NCI-H345 treated with DMSO at 0.1 percent for 48 hours (cell line): ENCODE results near the gene P4HA2.

Experiments
- DNase-seq: peaks from one replicate; lab custom pipeline; 2025; ENCODE audit not compliant: unreplicated experiment; lab: John Stamatoyannopoulos, UW

The P4HA2 gene

GRCh38 chr5:132224716-132225115 is 2.9 kb downstream of the P4HA2 start:
- DNase-seq: peak; percentile 32

- no peak for DNase-seq
These were observed 3.8 kb downstream of the P4HA2 start for GRCh38 chr5:132223861-132224260.

DNA sequence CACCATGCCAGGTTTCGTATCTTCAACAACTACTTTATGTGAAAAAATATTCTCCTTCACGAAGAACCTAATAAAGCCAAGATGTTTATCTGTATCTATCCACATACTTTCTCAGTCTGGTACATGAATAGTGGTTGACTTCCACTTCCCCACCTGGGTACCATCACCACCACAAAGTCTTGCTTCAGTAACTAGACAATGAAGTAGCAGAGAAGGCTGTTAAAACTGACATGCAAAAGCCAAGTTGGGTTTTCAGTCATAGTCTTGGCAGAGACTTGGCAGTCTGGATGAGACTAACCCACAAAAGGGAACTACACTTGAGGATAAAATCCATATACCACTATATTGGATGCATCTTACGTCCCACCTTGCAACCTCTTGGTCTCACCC is 5.0 kb downstream of the P4HA2 start:
- DNase-seq: no peak

DNA sequence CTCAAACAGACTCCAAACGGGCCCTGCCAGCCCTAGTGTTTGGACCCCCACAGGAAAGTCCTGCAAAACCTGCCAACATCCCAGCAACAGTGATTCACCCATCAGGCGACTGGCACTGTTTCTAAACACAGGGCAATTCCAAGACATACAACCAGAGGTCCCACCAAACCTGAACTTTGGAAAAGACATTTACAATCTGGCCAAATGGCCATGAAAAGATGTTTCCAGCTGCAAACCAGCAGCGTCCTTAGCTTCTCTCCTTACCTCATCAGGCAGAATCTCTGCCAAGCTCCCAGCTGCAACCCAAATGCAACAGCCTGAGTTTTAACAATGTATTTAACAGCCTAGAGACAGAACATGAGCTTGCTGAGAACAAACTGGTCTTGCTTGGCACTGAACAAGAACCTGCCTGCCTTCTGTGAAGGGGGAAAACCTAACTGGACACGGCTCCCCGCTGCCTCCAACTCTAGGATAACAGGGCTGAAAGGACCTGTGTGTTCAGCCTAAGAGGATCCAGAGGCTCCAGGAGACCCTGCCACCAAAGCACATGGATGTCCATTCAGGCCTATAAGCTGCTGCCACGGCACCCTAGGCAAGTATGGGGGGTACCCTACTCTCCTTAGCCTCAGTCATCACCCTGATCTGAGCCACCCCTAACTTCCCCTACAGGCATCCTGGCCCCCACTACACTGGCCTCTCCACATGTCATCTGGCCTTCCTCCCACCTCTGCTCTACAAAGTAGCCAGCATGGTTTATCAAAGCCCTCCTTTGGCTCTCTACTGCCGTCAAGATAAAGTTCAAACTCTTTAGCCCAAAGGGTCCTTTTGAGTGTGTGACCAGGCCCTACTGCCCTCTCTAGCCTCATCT is 5.6 kb downstream of the P4HA2 start:
- DNase-seq: no peak

DNA sequence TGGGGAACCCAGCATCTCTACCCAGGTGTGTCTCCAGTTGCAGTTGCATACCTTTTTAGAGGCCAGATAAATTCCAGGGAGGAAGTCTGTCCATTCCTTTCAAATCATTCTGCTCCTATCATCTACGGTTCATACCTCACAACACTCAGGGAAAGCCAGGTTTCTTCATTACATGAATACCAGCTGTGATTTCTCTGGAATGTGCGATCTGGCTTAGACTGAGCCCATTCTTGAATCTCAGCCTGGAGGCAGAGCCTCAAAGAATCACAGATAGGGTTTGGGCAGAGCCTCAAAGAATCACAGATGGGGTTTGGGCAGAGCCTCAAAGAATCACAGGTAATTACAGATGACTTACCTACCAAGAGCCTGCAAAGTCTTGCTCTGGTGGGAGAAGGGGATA is 7.2 kb downstream of the P4HA2 start:
- DNase-seq: no peak

DNA sequence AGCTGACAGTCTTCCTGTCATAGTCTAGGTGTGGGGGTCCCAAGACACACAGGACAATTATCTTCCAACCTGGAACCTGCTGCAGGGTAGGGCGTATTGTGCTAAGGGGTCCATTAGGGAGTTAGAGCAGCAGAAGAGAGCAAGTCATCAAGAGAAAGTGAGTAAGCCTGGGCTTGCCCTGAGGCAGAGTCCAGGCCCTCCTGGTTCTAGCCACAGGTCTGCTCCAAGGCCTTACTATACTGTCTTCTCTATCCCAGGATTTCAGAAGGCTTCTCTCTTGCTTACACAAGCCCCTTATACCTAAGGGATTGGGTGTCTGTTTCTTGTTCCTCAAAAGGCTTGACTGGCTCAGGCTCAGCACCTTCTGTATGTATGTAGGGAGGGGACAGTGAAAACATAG is 7.7 kb downstream of the P4HA2 start:
- DNase-seq: no peak

GRCh38 chr5:132219289-132219970 is 8.2 kb downstream of the P4HA2 start:
- no peak for DNase-seq

- no peak for DNase-seq
These were observed 9.3 kb downstream of the P4HA2 start for GRCh38 chr5:132218321-132218720.

DNA sequence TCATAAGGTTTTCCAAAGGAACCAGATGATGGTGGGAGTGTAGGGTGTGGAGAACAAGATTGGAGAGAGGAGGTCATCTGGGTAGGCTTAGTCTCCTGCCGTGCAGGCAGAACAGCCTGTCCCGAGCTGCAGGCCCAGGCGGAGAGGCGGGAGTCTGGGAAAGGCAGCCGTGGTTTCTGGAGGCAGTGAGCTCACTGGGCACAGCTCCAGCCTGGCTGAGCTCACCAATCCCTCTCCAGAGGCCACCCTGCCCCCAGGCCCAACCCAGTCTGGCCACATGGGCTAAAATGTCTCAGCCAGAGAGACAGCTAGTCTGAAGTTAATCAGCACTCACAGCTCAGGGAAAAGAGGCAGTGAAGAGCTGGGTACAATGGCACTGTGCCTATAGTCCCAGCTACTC is 12.3 kb downstream of the P4HA2 start:
- DNase-seq: no peak

DNA sequence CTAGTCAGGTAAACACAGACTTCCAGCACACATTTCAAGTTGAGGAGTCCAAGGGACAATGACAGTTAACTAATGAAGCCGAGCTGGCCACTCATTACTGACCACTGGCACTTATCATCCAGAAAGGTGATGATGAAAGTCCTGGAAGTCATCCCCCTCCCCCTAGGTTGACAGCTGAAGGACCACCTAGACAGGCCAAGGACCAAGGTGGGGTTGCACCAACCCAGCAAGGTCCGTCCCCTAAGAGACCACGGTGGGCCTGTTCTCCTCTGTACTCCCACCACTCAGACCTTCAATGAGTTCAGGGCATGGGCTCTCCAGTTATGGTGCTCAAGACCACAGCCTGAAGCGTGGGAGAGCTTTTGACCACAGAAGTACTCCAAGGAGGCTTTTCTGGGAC is 13.2 kb downstream of the P4HA2 start:
- no peak for DNase-seq

- DNase-seq: no peak
These were observed 14.0 kb downstream of the P4HA2 start for GRCh38 chr5:132213666-132214065.

GRCh38 chr5:132211787-132212186 is 15.9 kb downstream of the P4HA2 start:
- no peak for DNase-seq

- DNase-seq: no peak
These were observed 16.7 kb downstream of the P4HA2 start for GRCh38 chr5:132210944-132211343.

GRCh38 chr5:132209901-132210545 is 17.6 kb downstream of the P4HA2 start:
- no peak for DNase-seq

GRCh38 chr5:132209131-132209530 is 18.5 kb downstream of the P4HA2 start:
- DNase-seq: no peak

- no peak for DNase-seq
These were observed 19.9 kb downstream of the P4HA2 start for GRCh38 chr5:132207778-132208177.

DNA sequence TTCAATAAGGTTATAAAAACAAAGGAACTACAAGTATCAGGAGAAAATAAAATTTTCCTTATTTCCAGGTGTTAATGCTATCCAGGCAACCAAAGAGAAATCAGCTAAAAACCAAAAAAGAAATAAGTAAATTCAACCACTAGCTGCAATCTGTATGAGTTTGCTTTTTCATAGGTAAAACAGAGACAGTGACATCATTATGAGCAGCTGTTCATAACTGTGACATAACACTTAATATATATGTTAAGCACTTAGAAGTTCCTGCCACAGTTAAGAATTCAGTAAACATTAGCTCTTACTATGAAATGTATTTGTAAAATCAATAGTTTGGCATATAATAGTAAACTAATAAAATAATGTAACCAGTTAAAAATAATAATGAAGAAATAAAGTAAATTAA is 20.9 kb downstream of the P4HA2 start:
- no peak for DNase-seq

- DNase-seq: no peak
These were observed 22.1 kb downstream of the P4HA2 start for GRCh38 chr5:132205385-132206125.

- DNase-seq: no peak
These were observed 23.1 kb downstream of the P4HA2 start for GRCh38 chr5:132204371-132205135.

- no peak for DNase-seq
These were observed 23.7 kb downstream of the P4HA2 start for GRCh38 chr5:132203916-132204315.

DNA sequence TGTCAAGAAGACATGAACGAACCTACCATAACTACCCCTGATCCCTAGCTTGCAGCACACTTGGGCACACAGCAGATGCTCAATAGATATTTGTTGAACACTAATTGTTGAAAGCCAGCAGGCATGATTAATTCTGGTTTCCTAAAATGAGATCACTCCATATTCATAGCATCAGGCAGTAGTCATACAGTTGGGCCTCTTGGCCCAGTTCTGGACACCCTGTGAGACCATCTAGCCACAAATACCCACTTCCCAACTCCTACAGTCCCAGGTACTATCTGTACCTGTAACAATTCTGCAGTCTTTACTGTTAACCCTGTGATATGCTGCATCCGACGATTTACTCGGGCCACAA is 24.2 kb downstream of the P4HA2 start:
- no peak for DNase-seq
